Upper lobe of left lung (tissue), 6 donors: ENCODE data around the gene MMS22L. TPM values are rescaled to one million over a fixed set of nuclear protein-coding genes. Genes with fewer than 3 reads are reported as not detected.

ENCODE experiments used
- ATAC-seq, 2 donors: fragments of 200-7000 bp; cut with Tn5 transposase; one replicate each; pipeline ENCODE4 v1.9.1; 2022; ENCODE audit warnings: mild to moderate bottlenecking in 2 of 2, moderate library complexity in 2 of 2; ENCODE audit not compliant: low FRiP score in 2 of 2
- DNase-seq, 2 donors: peaks; one replicate each; pipeline ENCODE4 v3.0.0-alpha.2; 2019 to 2020
- H3K27ac ChIP-seq, 4 donors: fragments of 200-600 bp; sonication (generic); one replicate each; pipeline ENCODE4 v1.5.1; 2016 to 2019
- H3K27me3 ChIP-seq, 4 donors: fragments of 200-600 bp; sonication (generic); one replicate each; pipeline ENCODE4 v1.5.1; 2017 to 2019
- H3K36me3 ChIP-seq, 4 donors: fragments of 200-600 bp; sonication (generic); one replicate each; pipeline ENCODE4 v1.5.1; 2016 to 2019
- H3K4me1 ChIP-seq, 4 donors: fragments of 200-600 bp; sonication (generic); one replicate each; pipeline ENCODE4 v1.5.1; 2018 to 2019
- H3K4me3 ChIP-seq, 4 donors: fragments of 200-600 bp; sonication (generic); one replicate each; pipeline ENCODE4 v1.5.1; 2017 to 2019; ENCODE audit warnings: mild to moderate bottlenecking in 2 of 4, moderate library complexity in 1 of 4
- H3K9me3 ChIP-seq, 4 donors: fragments of 200-600 bp; sonication (generic); one replicate each; pipeline ENCODE4 v1.5.1; 2018 to 2019
- CTCF ChIP-seq, 6 experiments: fragments of 450-650 bp in 4 of 6; fragments of 200-600 bp in 2 of 6; sonication (generic) in 2 of 6; IDR thresholded peaks; one replicate each; pipeline ENCODE4 v1.5.1; 2016 to 2019; ENCODE audit warnings: antibody characterized with exemption in 6 of 6
- EP300 ChIP-seq, 4 donors: sonication (generic); formaldehyde crosslinking; IDR thresholded peaks; one replicate each; pipeline ENCODE4 v1.5.1; 2017; ENCODE audit warnings: antibody characterized with exemption in 4 of 4, control low read depth in 2 of 4
- POLR2A ChIP-seq, 4 donors: fragments of 450-650 bp; IDR thresholded peaks; one replicate each; pipeline ENCODE4 v1.5.1; 2016 to 2017; ENCODE audit warnings: antibody characterized with exemption in 4 of 4, mild to moderate bottlenecking in 2 of 4
- POLR2AphosphoS5 ChIP-seq, 2 donors: sonication (generic); formaldehyde crosslinking; IDR thresholded peaks; one replicate each; pipeline ENCODE4 v1.5.1; 2017; ENCODE audit warnings: antibody characterized with exemption in 2 of 2
- WGBS, 2 donors: methylation state at CpG; one replicate each; pipeline ENCODE4 v1.1.5; 2017 to 2018; 5-methylcytosine and 5-hydroxymethylcytosine counted together
- total RNA-seq, 6 donors: library from RNA; depleted of rRNA in 4 of 6; stranded (reverse); fragments of >200 nt in 4 of 6; gene quantifications; one replicate each; pipeline versions ENCODE4 v1.1.0 to v1.2.1, GENCODE V29; 2016 to 2021
- donor health status: DM: no; HTN: no; CAD: no; lungs with moderate emphysema.
- donor health status: DM: no; HTN: yes; CAD: no; lungs with severe emphysema.

Gene MMS22L
- total RNA-seq, result 10 to 100 TPM in 2 of 6 donors, 1 to 10 TPM in 4; 4.9 to 22.1 (median 7.9) TPM

- Histone ChIP-seq H3K36me3 (peaks cover 0 to 2% (median 0%) of the 10 kb centered on the region in 4 donors), H3K4me3 (peak within 1 kb of the TSS; percentile 89 to 95 (median 92)), H3K27me3 (no peaks in the 10 kb centered on the region), H3K27ac (peak within 1 kb of the TSS; percentile 74 to 84 (median 84)), H3K9me3 (no peaks in the 10 kb centered on the region), H3K4me1 (peaks cover 0 to 20% (median 9%) of the 10 kb centered on the region in 4 donors)
- 0% methylated on average over 34 to 51 of the region's 67 CpGs for WGBS, 2 donors
- DNase-seq (peak; percentile 93 to 96), ATAC-seq (peak; percentile 98 to 99)
- TF ChIP-seq POLR2AphosphoS5 (IDR thresholded peaks at IDR 0.05) (peak in 1 of 2 donors; percentile 22), EP300 (IDR thresholded peaks at IDR 0.05) (no peak), POLR2A (IDR thresholded peaks at IDR 0.05) (peak in 1 of 4 donors; percentile 42), CTCF (IDR thresholded peaks at IDR 0.05) (no peak)
Observed at GRCh38 chr6:97282726-97283617, at the start of gene MMS22L. Gene MMS22L (minus strand): TSS chr6:97283216. CDS start chr6:97282477, 739 bp downstream.

- Histone ChIP-seq H3K9me3 (no peaks in the 10 kb centered on the region), H3K4me3 (no peak overlapping the region), H3K27me3 (no peaks in the 10 kb centered on the region), H3K36me3 (no peaks in the 10 kb centered on the region), H3K4me1 (no peaks in the 10 kb centered on the region), H3K27ac (no peak overlapping the region)
- TF ChIP-seq CTCF (IDR thresholded peaks at IDR 0.05), result no peak
- TF ChIP-seq EP300 (IDR thresholded peaks at IDR 0.05), result no peak
- no peak for TF ChIP-seq POLR2AphosphoS5 (IDR thresholded peaks at IDR 0.05)
- TF ChIP-seq POLR2A (IDR thresholded peaks at IDR 0.05), result no peak
- WGBS, 2 donors, result 82 to 92% methylated on average over 1 of the region's 1 CpG
- no peak for DNase-seq
- no peak for ATAC-seq
Observed at GRCh38 chr6:97322811-97323210, 39.8 kb upstream of the MMS22L start.

- no peak for TF ChIP-seq POLR2A (IDR thresholded peaks at IDR 0.05)
- TF ChIP-seq CTCF (IDR thresholded peaks at IDR 0.05), result no peak
- no peak for TF ChIP-seq POLR2AphosphoS5 (IDR thresholded peaks at IDR 0.05)
- TF ChIP-seq EP300 (IDR thresholded peaks at IDR 0.05), result no peak
- 92 to 96% methylated on average over 1 of the region's 1 CpG for WGBS, 2 donors
- H3K27ac ChIP-seq, result no peak overlapping the region
- no peaks in the 10 kb centered on the region for H3K27me3 ChIP-seq
- ATAC-seq (no peak), DNase-seq (no peak)
- no peaks in the 10 kb centered on the region for H3K4me1 ChIP-seq
- H3K9me3 ChIP-seq, result no peaks in the 10 kb centered on the region
- no peak overlapping the region for H3K4me3 ChIP-seq
- no peaks in the 10 kb centered on the region for H3K36me3 ChIP-seq
Observed at GRCh38 chr6:97322226-97322625, 39.2 kb upstream of the MMS22L start.

- DNase-seq (no peak), ATAC-seq (no peak)
- Histone ChIP-seq H3K27me3 (no peaks in the 10 kb centered on the region), H3K36me3 (no peaks in the 10 kb centered on the region), H3K27ac (no peak overlapping the region), H3K4me1 (no peaks in the 10 kb centered on the region), H3K9me3 (no peaks in the 10 kb centered on the region), H3K4me3 (no peak overlapping the region)
- no peak for TF ChIP-seq CTCF (IDR thresholded peaks at IDR 0.05)
- TF ChIP-seq POLR2AphosphoS5 (IDR thresholded peaks at IDR 0.05), result no peak
- TF ChIP-seq EP300 (IDR thresholded peaks at IDR 0.05), result no peak
- TF ChIP-seq POLR2A (IDR thresholded peaks at IDR 0.05), result no peak
Observed at GRCh38 chr6:97316978-97317377, 34.0 kb upstream of the MMS22L start.
